ENCODE results near the gene GAB2. TPM values are rescaled to one million over a fixed set of nuclear protein-coding genes. Genes with fewer than 3 reads are reported as not detected.

Gene GAB2
- total and polyA plus RNA-seq, 2 of the 13 experiments (the other 11 are each of a cell fraction or from before 2014, with no cell fraction given) = 4.1 to 8.6 TPM

DNA sequence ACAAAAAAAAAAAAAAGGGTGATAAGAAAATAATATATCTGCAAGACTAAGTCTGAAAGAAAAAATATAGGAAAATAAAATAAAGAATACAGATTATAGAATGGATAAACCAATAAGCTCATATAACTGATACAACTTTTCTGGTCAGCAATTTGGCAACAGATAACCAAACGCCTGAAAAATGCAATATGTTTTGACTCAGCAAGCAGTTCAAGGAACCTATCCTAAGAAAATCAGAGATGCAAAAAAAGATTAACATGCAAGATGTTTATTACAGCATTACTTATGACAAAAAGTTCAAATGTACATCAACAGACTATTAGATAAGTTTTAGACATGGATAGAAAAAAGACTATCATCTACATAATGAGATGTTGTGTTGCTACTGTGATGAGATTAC is 27.1 kb upstream of the GAB2 start:
- WGBS (ENCODE audit: low lambda C conversion rate) = 100% methylated on average over 1 of the region's 1 CpG
- in situ Hi-C loops (cut with HindIII; ENCODE audit: extremely low pct_ligation_motif_present, low pct_unique_long_range_greater_than_20kb) (no loop called here), intact Hi-C loops (cut with micrococcal nuclease; ENCODE audit: unreplicated experiment) (no loop called here)
- Histone ChIP-seq H3K27me3 (ENCODE audit: control insufficient read depth in 1 of 2, insufficient read depth in 2 of 2, low read length in 2 of 2) (no peaks in the 10 kb centered on the region), H3K27ac (ENCODE audit: extremely low read length, insufficient read depth, low read length) (no peak overlapping the region), H4K20me1 (ENCODE audit: insufficient read depth, low read length) (no peaks in the 10 kb centered on the region), H3K9me3 (ENCODE audit: low read length) (no peaks in the 10 kb centered on the region), H3K4me3 (replicated peaks in 1 of 3; ENCODE audit: insufficient read depth in 1 of 3, low read depth in 2 of 3, low read length in 3 of 3) (no peak overlapping the region), H3K4me1 (ENCODE audit: insufficient read depth, low read length) (no peaks in the 10 kb centered on the region), H3K36me3 (replicated peaks in 1 of 2; ENCODE audit: control insufficient read depth in 1 of 2, insufficient read depth in 2 of 2, low read length in 2 of 2) (peaks cover 9 to 33% of the 10 kb centered on the region in 2 experiments), H3K4me2 (ENCODE audit: low read depth, low read length) (no peak overlapping the region), H3K9ac (ENCODE audit: insufficient read depth, low read depth, low read length) (no peak overlapping the region), H2AFZ (ENCODE audit: low read length) (no peak overlapping the region), H3K79me2 (ENCODE audit: insufficient read depth, low read length) (no peaks in the 10 kb centered on the region)
- no peak for ATAC-seq
- CTCF ChIA-PET (ENCODE audit: low intra/inter-chr PET ratio, low total read pairs) = no interaction called here
- DNase-seq (ENCODE audit: low spot score) = no peak
- TF ChIP-seq HOXA9 (CRISPR knock-in tag; IDR thresholded peaks at IDR 0.05; ENCODE audit: borderline replicate concordance) (no peak), SMAD3 (CRISPR knock-in tag; IDR thresholded peaks at IDR 0.05) (no peak), ZBTB42 (CRISPR knock-in tag; IDR thresholded peaks at IDR 0.05) (no peak), ZNF773 (CRISPR knock-in tag; IDR thresholded peaks at IDR 0.05; ENCODE audit: borderline replicate concordance) (no peak), SP2 (CRISPR knock-in tag; IDR thresholded peaks at IDR 0.05) (no peak)
- TF ChIP-seq, protein P1, sequence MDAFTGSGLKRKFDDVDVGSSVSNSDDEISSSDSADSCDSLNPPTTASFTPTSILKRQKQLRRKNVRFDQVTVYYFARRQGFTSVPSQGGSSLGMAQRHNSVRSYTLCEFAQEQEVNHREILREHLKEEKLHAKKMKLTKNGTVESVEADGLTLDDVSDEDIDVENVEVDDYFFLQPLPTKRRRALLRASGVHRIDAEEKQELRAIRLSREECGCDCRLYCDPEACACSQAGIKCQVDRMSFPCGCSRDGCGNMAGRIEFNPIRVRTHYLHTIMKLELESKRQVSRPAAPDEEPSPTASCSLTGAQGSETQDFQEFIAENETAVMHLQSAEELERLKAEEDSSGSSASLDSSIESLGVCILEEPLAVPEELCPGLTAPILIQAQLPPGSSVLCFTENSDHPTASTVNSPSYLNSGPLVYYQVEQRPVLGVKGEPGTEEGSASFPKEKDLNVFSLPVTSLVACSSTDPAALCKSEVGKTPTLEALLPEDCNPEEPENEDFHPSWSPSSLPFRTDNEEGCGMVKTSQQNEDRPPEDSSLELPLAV (CRISPR knock-in tag; conservative IDR thresholded peaks at IDR 0.05; ENCODE audit: low read depth) = no peak
- TF ChIP-seq, protein P2, sequence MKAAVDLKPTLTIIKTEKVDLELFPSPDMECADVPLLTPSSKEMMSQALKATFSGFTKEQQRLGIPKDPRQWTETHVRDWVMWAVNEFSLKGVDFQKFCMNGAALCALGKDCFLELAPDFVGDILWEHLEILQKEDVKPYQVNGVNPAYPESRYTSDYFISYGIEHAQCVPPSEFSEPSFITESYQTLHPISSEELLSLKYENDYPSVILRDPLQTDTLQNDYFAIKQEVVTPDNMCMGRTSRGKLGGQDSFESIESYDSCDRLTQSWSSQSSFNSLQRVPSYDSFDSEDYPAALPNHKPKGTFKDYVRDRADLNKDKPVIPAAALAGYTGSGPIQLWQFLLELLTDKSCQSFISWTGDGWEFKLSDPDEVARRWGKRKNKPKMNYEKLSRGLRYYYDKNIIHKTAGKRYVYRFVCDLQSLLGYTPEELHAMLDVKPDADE (CRISPR knock-in tag; IDR thresholded peaks at IDR 0.05) = no peak
- TF ChIP-seq, protein P3, sequence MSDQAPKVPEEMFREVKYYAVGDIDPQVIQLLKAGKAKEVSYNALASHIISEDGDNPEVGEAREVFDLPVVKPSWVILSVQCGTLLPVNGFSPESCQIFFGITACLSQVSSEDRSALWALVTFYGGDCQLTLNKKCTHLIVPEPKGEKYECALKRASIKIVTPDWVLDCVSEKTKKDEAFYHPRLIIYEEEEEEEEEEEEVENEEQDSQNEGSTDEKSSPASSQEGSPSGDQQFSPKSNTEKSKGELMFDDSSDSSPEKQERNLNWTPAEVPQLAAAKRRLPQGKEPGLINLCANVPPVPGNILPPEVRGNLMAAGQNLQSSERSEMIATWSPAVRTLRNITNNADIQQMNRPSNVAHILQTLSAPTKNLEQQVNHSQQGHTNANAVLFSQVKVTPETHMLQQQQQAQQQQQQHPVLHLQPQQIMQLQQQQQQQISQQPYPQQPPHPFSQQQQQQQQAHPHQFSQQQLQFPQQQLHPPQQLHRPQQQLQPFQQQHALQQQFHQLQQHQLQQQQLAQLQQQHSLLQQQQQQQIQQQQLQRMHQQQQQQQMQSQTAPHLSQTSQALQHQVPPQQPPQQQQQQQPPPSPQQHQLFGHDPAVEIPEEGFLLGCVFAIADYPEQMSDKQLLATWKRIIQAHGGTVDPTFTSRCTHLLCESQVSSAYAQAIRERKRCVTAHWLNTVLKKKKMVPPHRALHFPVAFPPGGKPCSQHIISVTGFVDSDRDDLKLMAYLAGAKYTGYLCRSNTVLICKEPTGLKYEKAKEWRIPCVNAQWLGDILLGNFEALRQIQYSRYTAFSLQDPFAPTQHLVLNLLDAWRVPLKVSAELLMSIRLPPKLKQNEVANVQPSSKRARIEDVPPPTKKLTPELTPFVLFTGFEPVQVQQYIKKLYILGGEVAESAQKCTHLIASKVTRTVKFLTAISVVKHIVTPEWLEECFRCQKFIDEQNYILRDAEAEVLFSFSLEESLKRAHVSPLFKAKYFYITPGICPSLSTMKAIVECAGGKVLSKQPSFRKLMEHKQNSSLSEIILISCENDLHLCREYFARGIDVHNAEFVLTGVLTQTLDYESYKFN (CRISPR knock-in tag; conservative IDR thresholded peaks at IDR 0.05) = no peak
- TF ChIP-seq, protein P4, sequence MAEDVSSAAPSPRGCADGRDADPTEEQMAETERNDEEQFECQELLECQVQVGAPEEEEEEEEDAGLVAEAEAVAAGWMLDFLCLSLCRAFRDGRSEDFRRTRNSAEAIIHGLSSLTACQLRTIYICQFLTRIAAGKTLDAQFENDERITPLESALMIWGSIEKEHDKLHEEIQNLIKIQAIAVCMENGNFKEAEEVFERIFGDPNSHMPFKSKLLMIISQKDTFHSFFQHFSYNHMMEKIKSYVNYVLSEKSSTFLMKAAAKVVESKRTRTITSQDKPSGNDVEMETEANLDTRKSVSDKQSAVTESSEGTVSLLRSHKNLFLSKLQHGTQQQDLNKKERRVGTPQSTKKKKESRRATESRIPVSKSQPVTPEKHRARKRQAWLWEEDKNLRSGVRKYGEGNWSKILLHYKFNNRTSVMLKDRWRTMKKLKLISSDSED (CRISPR knock-in tag; IDR thresholded peaks at IDR 0.05) = no peak
- no TSS peak for BruUV-seq (replicated peaks)
- no peak for FAIRE-seq
- POLR2A ChIA-PET = no interaction called here
